GM11168 (cell line): ENCODE measurements around the gene COX19.

Source experiments
- in situ Hi-C: fragments of 300-500 bp; cut with MboI; formaldehyde crosslinking; loops from one replicate; pipeline ENCODE4 v1.12.0; 2022; ENCODE audit warnings: low sequenced_read_pairs; ENCODE audit not compliant: unreplicated experiment

The COX19 gene

DNA sequence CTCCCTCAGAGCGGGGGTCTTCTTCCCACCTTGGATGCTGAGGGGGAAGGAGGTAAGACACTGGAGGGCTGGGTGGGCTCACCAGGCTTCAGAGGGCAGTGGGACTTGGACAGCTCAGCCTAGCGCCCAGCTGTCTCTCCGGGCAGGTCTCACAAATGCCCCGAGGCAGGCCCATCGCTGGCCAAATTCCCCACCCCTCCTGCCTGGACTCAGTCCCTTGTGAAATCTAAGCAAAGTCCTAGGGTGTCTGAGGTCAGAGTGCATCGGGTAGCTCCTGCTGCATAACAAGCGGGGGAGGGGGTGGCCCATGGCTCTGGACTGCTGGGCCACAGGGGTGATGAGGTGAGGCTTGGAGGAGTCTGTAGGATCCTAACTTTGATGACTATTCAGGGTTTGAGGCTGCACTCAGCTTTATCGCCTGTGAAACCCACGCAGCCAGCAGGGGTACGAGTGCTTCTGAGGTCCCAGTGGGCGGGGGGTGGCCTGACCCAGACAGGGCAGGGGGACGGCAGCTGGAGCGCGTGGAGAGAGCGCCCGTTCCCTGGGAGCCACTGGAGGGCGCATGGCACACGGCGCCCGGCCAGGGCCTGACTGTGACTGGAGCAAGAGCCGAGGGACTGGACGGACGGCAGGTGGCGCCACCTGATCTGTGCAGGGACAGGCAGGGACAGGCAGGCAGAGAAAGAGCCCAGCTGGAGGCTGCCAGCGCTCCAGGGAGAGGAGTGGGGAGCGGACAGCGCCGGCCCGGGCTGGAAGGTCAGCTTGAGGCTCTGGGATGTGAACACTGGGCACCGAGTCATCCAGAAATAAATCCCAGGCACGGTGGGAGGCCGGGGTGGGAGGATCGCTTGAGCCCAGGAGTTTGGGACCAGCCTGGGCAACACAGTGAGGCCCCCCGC, 17.6 kb upstream of the COX19 start:
- in situ Hi-C loops, result loop anchor here (10.0 kb wide), 1 partner anchor 72 kb away; no protein-coding TSS in a partner anchor

- in situ Hi-C loops, result loop anchor here (10.0 kb wide), 1 partner anchor 73 kb away; no protein-coding TSS in a partner anchor
These were observed 16.6 kb upstream of the COX19 start for GRCh38 chr7:991729-992656.

- in situ Hi-C loops, result loop anchor here (10.0 kb wide), 1 partner anchor 74 kb away; no protein-coding TSS in a partner anchor
These were observed 15.8 kb upstream of the COX19 start for GRCh38 chr7:990933-991728.

GRCh38 chr7:990352-990932, 15.1 kb upstream of the COX19 start:
- in situ Hi-C loops, result loop anchor here (10.0 kb wide), 1 partner anchor 74 kb away; no protein-coding TSS in a partner anchor

DNA sequence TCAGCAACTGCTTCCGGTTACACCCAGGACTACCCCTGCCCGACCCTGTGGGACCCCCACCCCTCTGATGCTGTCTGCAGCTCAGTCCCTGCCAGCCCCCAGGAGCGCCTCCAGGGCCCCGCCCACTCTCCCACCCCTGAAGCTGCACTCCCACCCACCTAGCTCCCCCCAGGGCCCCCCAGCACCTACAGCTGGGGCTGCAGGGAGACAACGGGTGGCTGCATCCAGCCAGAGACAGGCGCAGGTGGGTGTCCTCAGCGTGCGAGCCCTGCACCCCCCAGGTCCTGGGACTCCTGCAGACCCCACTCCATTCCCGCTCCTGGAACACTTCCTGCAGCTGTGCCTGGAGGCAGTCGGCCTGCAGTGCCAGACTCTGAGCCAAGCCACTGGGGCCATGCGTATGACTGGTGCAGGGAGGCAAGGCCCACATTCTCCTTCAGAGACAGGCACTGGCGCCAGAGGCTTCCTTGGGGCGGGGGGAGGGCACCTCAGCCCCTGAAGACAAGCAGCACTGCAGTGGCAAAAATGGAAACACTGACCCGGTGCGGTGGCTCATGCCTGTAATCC, 13.7 kb upstream of the COX19 start:
- in situ Hi-C loops, result no loop called here

- in situ Hi-C loops, result no loop called here
These were observed 13.1 kb upstream of the COX19 start for GRCh38 chr7:988426-988911.

DNA sequence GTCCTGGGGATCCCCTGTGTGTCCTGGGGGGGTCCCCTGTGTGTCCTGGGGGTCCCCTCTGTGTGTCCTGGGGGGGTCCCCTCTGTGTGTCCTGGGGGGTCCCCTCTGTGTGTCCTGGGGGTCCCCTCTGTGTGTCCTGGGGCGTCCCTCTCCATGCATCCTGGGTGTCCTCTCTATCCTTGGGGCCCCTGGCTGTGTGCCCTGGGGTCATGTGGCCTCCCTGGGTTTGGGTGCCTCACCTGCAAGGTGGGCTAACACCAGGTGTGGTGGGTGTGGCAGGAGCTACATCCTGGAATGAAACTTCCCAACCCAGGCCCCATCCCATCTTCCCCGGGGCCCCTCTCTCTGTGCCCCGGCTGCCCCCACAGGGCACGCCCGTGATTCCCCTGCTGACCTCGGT, 12.6 kb upstream of the COX19 start:
- in situ Hi-C loops, result no loop called here

DNA sequence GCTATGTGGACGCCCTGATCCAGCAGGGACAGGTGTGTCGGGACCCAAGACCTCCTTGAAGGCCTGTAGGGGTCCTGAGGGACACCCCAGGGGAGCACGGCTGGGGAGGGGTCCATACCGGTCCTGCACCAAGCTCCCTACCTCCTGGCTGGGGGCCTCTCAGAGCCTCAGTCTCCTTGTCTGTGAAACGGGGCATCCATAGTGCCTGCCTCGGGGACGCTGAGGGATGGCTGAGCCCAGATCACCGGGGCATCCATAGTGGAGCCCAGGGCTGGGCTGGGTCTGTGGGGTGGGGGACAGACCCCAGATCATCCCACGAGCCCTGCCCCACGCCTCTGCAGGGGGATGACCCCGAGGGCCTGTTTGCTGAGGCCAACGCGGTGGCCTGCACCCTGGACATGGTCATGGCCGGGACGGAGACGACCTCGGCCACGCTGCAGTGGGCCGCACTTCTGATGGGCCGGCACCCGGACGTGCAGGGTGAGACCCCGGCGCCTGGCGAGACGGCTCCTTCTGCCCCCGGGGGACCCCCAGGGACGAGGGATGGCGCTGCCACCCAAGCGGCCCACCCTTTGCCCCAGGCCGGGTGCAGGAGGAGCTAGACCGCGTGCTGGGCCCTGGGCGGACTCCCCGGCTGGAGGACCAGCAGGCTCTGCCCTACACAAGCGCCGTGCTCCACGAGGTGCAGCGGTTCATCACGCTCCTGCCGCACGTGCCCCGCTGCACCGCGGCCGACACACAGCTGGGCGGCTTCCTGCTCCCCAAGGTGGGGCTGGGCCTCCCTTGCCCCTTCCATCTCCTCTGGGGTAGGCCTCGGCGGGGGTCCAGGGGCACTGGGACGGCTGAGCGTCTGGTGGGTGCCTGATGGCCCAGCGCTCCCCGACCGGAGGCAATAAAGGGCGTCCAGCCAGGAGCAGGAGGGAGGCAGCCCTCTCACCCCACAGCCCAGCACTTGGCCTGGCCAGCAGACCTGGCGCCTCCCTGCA, 11.7 kb upstream of the COX19 start:
- in situ Hi-C loops, result no loop called here

- in situ Hi-C loops, result no loop called here
These were observed 10.8 kb upstream of the COX19 start for GRCh38 chr7:985915-986741.

- in situ Hi-C loops, result no loop called here
These were observed 9.7 kb upstream of the COX19 start for GRCh38 chr7:985127-985416.

DNA sequence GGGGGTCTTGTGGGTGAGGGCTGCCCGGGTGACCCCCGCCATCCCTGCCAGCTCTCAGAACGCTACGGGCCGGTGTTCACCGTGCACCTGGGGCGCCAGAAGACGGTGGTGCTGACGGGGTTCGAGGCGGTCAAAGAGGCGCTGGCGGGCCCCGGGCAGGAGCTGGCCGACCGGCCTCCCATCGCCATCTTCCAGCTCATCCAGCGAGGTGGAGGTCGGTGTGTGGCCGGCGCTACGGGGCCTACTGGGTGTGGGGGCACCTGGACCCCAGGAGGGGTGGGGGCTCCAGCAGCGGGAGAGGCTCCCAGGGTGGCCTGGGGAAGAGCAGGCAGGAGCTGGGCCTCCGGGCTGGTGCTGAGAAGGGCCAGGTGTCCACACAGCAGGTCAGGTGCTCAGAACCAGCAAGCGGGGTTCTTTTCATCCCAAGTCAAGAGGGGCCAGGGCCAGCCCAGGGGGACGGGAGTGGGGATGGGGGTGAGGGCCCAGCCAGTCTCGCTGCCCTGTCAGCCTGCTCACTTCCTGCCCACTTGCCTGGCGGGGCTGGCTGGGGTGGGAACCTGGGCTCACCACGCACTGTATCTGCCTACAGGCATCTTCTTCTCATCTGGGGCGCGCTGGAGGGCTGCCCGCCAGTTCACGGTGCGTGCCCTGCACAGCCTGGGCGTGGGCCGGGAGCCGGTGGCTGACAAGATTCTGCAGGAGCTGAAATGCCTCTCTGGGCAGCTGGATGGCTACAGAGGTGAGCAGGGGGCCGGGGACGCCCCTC, 9.2 kb upstream of the COX19 start:
- in situ Hi-C loops, result no loop called here

- in situ Hi-C loops, result no loop called here
These were observed 8.3 kb upstream of the COX19 start for GRCh38 chr7:983616-984071.

GRCh38 chr7:983004-983615, 7.8 kb upstream of the COX19 start, which contains the start of gene CYP2W1:
Gene CYP2W1 (plus strand): TSS chr7:983181. CDS start chr7:983212, 31 bp downstream.
- in situ Hi-C loops, result no loop called here

DNA sequence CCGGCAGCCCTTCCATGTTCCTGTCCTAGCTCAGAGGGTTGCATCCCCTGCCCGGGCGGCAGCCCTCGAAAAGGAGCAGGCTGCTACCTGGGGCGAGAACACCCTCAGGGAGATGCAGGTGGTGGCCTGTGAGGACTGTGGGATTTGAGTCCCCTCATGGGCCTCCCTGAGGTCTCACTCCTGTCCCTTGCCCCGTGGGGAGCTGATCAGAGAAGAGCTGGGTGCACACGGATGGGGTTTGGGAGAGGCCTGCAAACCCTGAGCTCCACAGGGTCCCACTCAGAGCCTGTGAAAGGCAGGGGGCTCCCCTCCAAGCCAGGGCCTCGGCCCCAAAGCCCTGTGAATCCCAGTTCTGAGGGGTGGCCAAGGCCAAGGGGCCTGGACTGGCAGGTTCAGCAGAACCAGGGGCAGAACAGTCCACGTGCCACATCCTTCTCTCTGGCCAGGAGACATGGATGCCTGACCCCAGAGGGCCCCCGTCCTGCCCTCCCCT, 7.2 kb upstream of the COX19 start:
- in situ Hi-C loops, result no loop called here

DNA sequence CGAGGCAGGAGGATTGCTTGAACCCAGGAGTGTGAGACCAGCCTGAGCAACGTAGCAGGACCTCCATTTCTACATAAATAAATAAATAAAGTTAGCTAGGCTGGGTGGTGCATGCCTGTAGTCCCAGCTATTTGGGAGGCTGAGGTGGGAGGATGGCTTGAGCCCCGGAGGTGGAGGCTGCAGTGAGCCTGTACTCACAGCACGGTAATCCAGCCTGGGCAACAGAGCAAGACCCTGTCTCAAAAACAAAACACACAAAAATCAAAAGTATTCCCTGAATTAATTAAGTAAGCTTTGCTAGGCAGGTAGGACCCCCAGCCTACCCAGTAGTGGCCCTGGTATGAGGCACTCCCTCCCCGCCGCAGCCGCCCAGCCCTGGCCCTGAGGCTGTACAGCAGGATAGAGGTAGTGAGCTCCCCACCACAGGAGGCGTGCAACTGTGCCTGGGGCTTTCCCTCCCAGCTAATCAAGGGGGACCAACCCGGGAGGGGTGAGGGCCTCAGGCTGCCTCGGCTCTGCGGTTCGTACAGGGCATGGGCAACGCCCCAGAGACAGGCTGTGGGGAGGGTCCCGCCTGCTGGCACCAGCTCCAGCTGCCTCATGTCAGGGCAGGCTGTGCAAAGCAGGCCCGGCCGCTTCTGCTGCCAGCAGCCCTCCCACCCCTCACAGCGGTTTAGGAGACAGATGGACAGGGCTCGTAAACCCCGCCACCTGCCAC, 6.6 kb upstream of the COX19 start:
- in situ Hi-C loops, result no loop called here
